Measurements from ENCODE around the gene CD63. TPM values are rescaled to one million over a fixed set of nuclear protein-coding genes. Genes with fewer than 3 reads are reported as not detected.

CD63 gene
- polyA plus RNA-seq, 2 donors: 334 to 463 TPM

GRCh38 chr12:55748230-55748993 lies 19.6 kb upstream of the CD63 start:
- Histone ChIP-seq H3K4me1 (ENCODE audit: control insufficient read depth in 2 of 2, insufficient read depth in 2 of 2, low read length in 1 of 2) (peaks cover 2 to 10% of the 10 kb centered on the region in 2 donors), H3K27ac (ENCODE audit: low read depth in 2 of 2, low read length in 1 of 2) (no peak overlapping the region), H3K9me3 (ENCODE audit: control insufficient read depth in 2 of 2, insufficient read depth in 1 of 2, low read depth in 1 of 2, low read length in 1 of 2) (no peaks in the 10 kb centered on the region), H3K27me3 (ENCODE audit: control insufficient read depth in 1 of 2, insufficient read depth in 2 of 2, low read length in 2 of 2) (no peaks in the 10 kb centered on the region), H3K4me3 (ENCODE audit: low read depth in 1 of 2, low read length in 2 of 2) (no peak overlapping the region), H3K36me3 (ENCODE audit: control insufficient read depth in 2 of 2, insufficient read depth in 2 of 2, low read length in 1 of 2) (peaks cover 6 to 12% of the 10 kb centered on the region in 2 donors)
- WGBS, 2 donors: 88 to 91% methylated on average over 17 to 18 of the region's 18 CpGs

- H3K9me3 ChIP-seq (ENCODE audit: control insufficient read depth in 2 of 2, insufficient read depth in 1 of 2, low read depth in 1 of 2, low read length in 1 of 2): no peaks in the 10 kb centered on the region
- no peak overlapping the region for H3K27ac ChIP-seq (ENCODE audit: low read depth in 2 of 2, low read length in 1 of 2)
- no peak overlapping the region for H3K4me3 ChIP-seq (ENCODE audit: low read depth in 1 of 2, low read length in 2 of 2)
- H3K36me3 ChIP-seq (ENCODE audit: control insufficient read depth in 2 of 2, insufficient read depth in 2 of 2, low read length in 1 of 2): peaks cover under 1 to 7% of the 10 kb centered on the region in 2 donors
- peaks cover 2 to 10% of the 10 kb centered on the region in 2 donors for H3K4me1 ChIP-seq (ENCODE audit: control insufficient read depth in 2 of 2, insufficient read depth in 2 of 2, low read length in 1 of 2)
- H3K27me3 ChIP-seq (ENCODE audit: control insufficient read depth in 1 of 2, insufficient read depth in 2 of 2, low read length in 2 of 2): no peaks in the 10 kb centered on the region
Observed at GRCh38 chr12:55746913-55747231, 18.1 kb upstream of the CD63 start.

- no peaks in the 10 kb centered on the region for H3K27me3 ChIP-seq (ENCODE audit: control insufficient read depth in 1 of 2, insufficient read depth in 2 of 2, low read length in 2 of 2)
- H3K4me1 ChIP-seq (ENCODE audit: control insufficient read depth in 2 of 2, insufficient read depth in 2 of 2, low read length in 1 of 2): peaks cover 2 to 10% of the 10 kb centered on the region in 2 donors
- no peaks in the 10 kb centered on the region for H3K9me3 ChIP-seq (ENCODE audit: control insufficient read depth in 2 of 2, insufficient read depth in 1 of 2, low read depth in 1 of 2, low read length in 1 of 2)
- H3K4me3 ChIP-seq (ENCODE audit: low read depth in 1 of 2, low read length in 2 of 2): no peak overlapping the region
- peaks cover 0 to 2% of the 10 kb centered on the region in 2 donors for H3K36me3 ChIP-seq (ENCODE audit: control insufficient read depth in 2 of 2, insufficient read depth in 2 of 2, low read length in 1 of 2)
- H3K27ac ChIP-seq (ENCODE audit: low read depth in 2 of 2, low read length in 1 of 2): no peak overlapping the region
- 41 to 46% methylated on average over 3 of the region's 3 CpGs for WGBS, 2 donors
Observed at GRCh38 chr12:55746174-55746912, 17.5 kb upstream of the CD63 start.

- no peaks in the 10 kb centered on the region for H3K9me3 ChIP-seq (ENCODE audit: control insufficient read depth in 2 of 2, insufficient read depth in 1 of 2, low read depth in 1 of 2, low read length in 1 of 2)
- H3K36me3 ChIP-seq (ENCODE audit: control insufficient read depth in 2 of 2, insufficient read depth in 2 of 2, low read length in 1 of 2): no peaks in the 10 kb centered on the region
- no peak overlapping the region for H3K4me3 ChIP-seq (ENCODE audit: low read depth in 1 of 2, low read length in 2 of 2)
- H3K27me3 ChIP-seq (ENCODE audit: control insufficient read depth in 1 of 2, insufficient read depth in 2 of 2, low read length in 2 of 2): no peaks in the 10 kb centered on the region
- peak overlapping the region in 1 of 2 donors; percentile 63 for H3K27ac ChIP-seq (ENCODE audit: low read depth in 2 of 2, low read length in 1 of 2)
- peaks cover 2 to 10% of the 10 kb centered on the region in 2 donors for H3K4me1 ChIP-seq (ENCODE audit: control insufficient read depth in 2 of 2, insufficient read depth in 2 of 2, low read length in 1 of 2)
- 27 to 30% methylated on average over 13 of the region's 13 CpGs for WGBS, 2 donors
Observed at GRCh38 chr12:55745361-55746173, 16.8 kb upstream of the CD63 start.

- 29% methylated on average over 11 of the region's 11 CpGs for WGBS, 2 donors
- H3K27ac ChIP-seq (ENCODE audit: low read depth in 2 of 2, low read length in 1 of 2): no peak overlapping the region
- H3K9me3 ChIP-seq (ENCODE audit: control insufficient read depth in 2 of 2, insufficient read depth in 1 of 2, low read depth in 1 of 2, low read length in 1 of 2): no peaks in the 10 kb centered on the region
- no peaks in the 10 kb centered on the region for H3K27me3 ChIP-seq (ENCODE audit: control insufficient read depth in 1 of 2, insufficient read depth in 2 of 2, low read length in 2 of 2)
- peak overlapping the region in 1 of 2 donors; percentile 56 for H3K4me3 ChIP-seq (ENCODE audit: low read depth in 1 of 2, low read length in 2 of 2)
- H3K36me3 ChIP-seq (ENCODE audit: control insufficient read depth in 2 of 2, insufficient read depth in 2 of 2, low read length in 1 of 2): no peaks in the 10 kb centered on the region
- peaks cover 2 to 10% of the 10 kb centered on the region in 2 donors for H3K4me1 ChIP-seq (ENCODE audit: control insufficient read depth in 2 of 2, insufficient read depth in 2 of 2, low read length in 1 of 2)
Observed at GRCh38 chr12:55744340-55745030, 15.7 kb upstream of the CD63 start.

DNA sequence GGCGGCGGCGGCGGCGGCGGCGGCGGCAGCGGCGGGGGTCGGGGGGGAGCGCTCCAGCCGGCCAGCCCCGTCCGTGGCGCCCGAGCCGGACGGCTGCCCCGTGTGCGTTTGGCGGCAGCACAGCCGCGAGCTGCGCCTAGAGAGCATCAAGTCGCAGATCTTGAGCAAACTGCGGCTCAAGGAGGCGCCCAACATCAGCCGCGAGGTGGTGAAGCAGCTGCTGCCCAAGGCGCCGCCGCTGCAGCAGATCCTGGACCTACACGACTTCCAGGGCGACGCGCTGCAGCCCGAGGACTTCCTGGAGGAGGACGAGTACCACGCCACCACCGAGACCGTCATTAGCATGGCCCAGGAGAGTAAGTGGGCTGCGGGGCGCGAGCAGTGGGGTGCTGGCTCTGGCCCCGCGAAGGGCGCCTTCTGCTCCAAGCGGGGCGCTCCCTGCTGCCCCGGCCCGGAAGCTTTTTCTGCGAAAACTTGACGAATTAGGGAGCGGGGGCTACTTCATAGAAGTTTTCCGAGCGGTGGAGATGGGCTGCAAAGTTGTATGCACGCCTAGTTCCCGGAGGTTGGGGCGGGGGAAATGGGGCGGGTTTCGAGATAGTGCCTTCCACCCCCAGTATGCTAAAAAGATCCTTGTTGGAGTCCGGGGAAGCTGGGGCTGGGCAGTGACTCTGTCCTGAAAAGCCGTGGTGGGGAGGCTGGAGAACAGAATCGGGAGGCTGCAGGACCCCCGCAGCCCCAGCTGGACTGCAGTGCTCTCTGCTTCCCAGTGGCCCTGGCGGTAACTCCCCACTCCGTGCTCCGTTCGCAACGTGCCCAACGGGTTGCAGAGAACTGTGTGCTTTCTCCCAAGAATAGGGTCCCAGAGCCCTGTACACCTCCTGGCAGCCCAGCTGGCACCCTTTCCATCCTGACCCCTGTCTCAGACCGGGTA lies 14.9 kb upstream of the CD63 start:
- no peaks in the 10 kb centered on the region for H3K36me3 ChIP-seq (ENCODE audit: control insufficient read depth in 2 of 2, insufficient read depth in 2 of 2, low read length in 1 of 2)
- H3K27ac ChIP-seq (ENCODE audit: low read depth in 2 of 2, low read length in 1 of 2): peak overlapping the region; percentile 48 to 51
- H3K27me3 ChIP-seq (ENCODE audit: control insufficient read depth in 1 of 2, insufficient read depth in 2 of 2, low read length in 2 of 2): no peaks in the 10 kb centered on the region
- H3K4me3 ChIP-seq (ENCODE audit: low read depth in 1 of 2, low read length in 2 of 2): peak overlapping the region; percentile 53 to 56
- H3K4me1 ChIP-seq (ENCODE audit: control insufficient read depth in 2 of 2, insufficient read depth in 2 of 2, low read length in 1 of 2): peaks cover 2 to 10% of the 10 kb centered on the region in 2 donors
- no peaks in the 10 kb centered on the region for H3K9me3 ChIP-seq (ENCODE audit: control insufficient read depth in 2 of 2, insufficient read depth in 1 of 2, low read depth in 1 of 2, low read length in 1 of 2)
- WGBS, 2 donors: 1% methylated on average over 73 of the region's 73 CpGs

DNA sequence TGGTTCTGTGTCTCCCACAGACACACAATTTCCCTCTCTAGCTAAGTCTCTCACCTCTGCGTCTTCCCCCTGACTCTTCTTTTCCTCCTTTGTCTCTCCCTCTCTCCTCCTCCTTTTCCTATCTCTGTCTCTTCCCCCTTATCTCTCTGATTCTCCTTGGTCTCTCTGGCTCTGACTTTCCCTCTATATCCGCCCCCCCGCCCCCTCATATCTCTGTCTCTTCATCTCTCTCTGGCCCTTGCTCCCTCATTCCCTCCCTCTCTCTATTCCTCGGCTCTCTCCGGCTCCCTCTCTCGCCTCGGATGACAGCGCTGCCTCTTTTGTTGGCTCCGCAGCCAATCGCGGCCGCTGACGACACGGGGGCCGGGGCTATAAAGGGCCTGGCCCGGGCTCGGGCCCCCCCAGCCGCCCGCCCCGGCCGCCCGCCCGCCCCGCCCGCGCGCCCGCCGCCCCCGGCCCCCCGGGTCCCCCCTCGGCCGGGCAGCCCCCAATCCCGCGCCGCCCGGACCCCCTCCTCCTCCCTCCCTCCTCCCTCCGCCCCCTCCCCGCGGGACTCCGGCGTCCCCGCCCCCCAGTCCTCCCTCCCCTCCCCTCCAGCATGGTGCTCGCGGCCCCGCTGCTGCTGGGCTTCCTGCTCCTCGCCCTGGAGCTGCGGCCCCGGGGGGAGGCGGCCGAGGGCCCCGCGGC lies 14.1 kb upstream of the CD63 start, which contains the start of gene GDF11:
TSS of gene GDF11 (plus strand) at position 404 of the 687 bp plus-strand sequence. CDS start at position 599, 195 bp downstream.
- H3K9me3 ChIP-seq (ENCODE audit: control insufficient read depth in 2 of 2, insufficient read depth in 1 of 2, low read depth in 1 of 2, low read length in 1 of 2): no peaks in the 10 kb centered on the region
- WGBS, 2 donors: 0 to 1% methylated on average over 20 to 43 of the region's 53 CpGs
- H3K4me1 ChIP-seq (ENCODE audit: control insufficient read depth in 2 of 2, insufficient read depth in 2 of 2, low read length in 1 of 2): peaks cover 2 to 10% of the 10 kb centered on the region in 2 donors
- H3K4me3 ChIP-seq (ENCODE audit: low read depth in 1 of 2, low read length in 2 of 2): peak within 1 kb of the TSS; percentile 53 to 56
- no peaks in the 10 kb centered on the region for H3K36me3 ChIP-seq (ENCODE audit: control insufficient read depth in 2 of 2, insufficient read depth in 2 of 2, low read length in 1 of 2)
- H3K27me3 ChIP-seq (ENCODE audit: control insufficient read depth in 1 of 2, insufficient read depth in 2 of 2, low read length in 2 of 2): no peaks in the 10 kb centered on the region
- peak within 1 kb of the TSS; percentile 48 to 51 for H3K27ac ChIP-seq (ENCODE audit: low read depth in 2 of 2, low read length in 1 of 2)

DNA sequence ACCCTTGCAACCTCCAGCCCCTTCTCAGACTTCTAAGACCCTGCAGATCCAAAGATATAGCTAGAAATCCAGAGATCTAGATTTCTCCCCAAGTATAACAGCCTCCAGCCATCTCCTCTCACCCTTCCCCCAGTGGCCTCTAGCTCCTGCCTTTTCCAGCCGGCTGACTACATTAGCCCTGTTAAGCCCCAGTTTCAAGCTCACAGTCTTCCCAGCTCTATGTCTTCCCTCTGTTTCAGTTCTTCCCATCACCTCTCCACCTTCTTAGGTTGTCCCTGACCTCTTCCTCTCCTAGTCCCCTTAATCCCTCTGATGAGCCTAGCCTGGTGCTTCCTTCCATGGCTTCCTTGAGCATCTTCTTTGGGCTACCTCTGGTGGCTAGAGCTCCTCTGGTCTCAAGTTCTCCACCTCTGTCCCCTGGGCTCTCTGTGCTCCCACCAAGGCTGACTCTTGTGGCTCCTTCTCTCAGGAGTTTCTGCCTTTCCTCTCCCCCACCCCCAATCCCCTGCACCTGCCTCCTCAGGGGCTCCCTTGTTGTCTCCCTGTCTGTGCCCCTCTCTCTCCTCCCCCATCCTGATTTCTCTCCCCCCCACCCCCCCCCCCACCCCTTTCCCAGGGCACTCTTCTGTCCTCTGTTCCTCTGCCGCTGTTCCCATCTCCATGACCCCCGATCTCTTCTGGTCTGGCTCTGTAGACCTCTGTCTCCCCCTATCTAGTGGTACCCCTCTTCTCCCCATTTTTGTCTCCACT lies 13.3 kb upstream of the CD63 start:
- 22 to 24% methylated on average over 3 of the region's 3 CpGs for WGBS, 2 donors
- Histone ChIP-seq H3K4me1 (ENCODE audit: control insufficient read depth in 2 of 2, insufficient read depth in 2 of 2, low read length in 1 of 2) (peaks cover 2 to 10% of the 10 kb centered on the region in 2 donors), H3K4me3 (ENCODE audit: low read depth in 1 of 2, low read length in 2 of 2) (no peak overlapping the region), H3K27ac (ENCODE audit: low read depth in 2 of 2, low read length in 1 of 2) (no peak overlapping the region), H3K36me3 (ENCODE audit: control insufficient read depth in 2 of 2, insufficient read depth in 2 of 2, low read length in 1 of 2) (no peaks in the 10 kb centered on the region), H3K27me3 (ENCODE audit: control insufficient read depth in 1 of 2, insufficient read depth in 2 of 2, low read length in 2 of 2) (no peaks in the 10 kb centered on the region), H3K9me3 (ENCODE audit: control insufficient read depth in 2 of 2, insufficient read depth in 1 of 2, low read depth in 1 of 2, low read length in 1 of 2) (no peaks in the 10 kb centered on the region)
